GM13976 (cell line): Measurements from ENCODE around the gene TTF1.
A peak's percentile ranks its signal among the peaks of the same experiment; 100 is the strongest.

Source experiments
- DNase-seq: peaks from one replicate; pipeline ENCODE4 v3.0.0; 2012; ENCODE audit warnings: low spot score
- CTCF ChIP-seq: IDR thresholded peaks from 2 replicates; pipeline ENCODE4 v1.5.1; 2012; ENCODE audit warnings: borderline replicate concordance, mild to moderate bottlenecking; ENCODE audit not compliant: insufficient read depth; ENCODE audit errors: extremely low read depth, missing control alignments, control extremely low read depth
- in situ Hi-C: fragments of 300-500 bp; cut with MboI; formaldehyde crosslinking; loops from one replicate; pipeline ENCODE4 v1.12.0; 2022; ENCODE audit warnings: low sequenced_read_pairs, mixed read lengths, inconsistent platforms; ENCODE audit not compliant: unreplicated experiment

TTF1 gene

GRCh38 chr9:132408521-132408920 lies 1.9 kb upstream of the TTF1 start:
- in situ Hi-C loops: no loop called here
- DNase-seq: no peak

GRCh38 chr9:132407196-132407595 lies 556 bp upstream of the TTF1 start:
- TF ChIP-seq CTCF: no peak
- in situ Hi-C loops: no loop called here
- DNase-seq: no peak

More at GRCh38 chr9:132408521-132408920, 1.9 kb upstream of the TTF1 start:
- no peak for TF ChIP-seq CTCF

GRCh38 chr9:132404228-132404881 lies 2.3 kb downstream of the TTF1 start:
- DNase-seq: peak; percentile 71
- TF ChIP-seq CTCF: no peak
- in situ Hi-C loops: no loop called here

- in situ Hi-C loops: no loop called here
- no peak for TF ChIP-seq CTCF
- DNase-seq: no peak
Observed at GRCh38 chr9:132401824-132402223, 4.8 kb downstream of the TTF1 start.

- in situ Hi-C loops: no loop called here
- TF ChIP-seq CTCF: no peak
- DNase-seq: no peak
Observed at GRCh38 chr9:132395560-132395959, 11.1 kb downstream of the TTF1 start.

GRCh38 chr9:132391449-132391848 lies 15.2 kb downstream of the TTF1 start:
- TF ChIP-seq CTCF: no peak
- in situ Hi-C loops: no loop called here
- no peak for DNase-seq

GRCh38 chr9:132390966-132391365 lies 15.7 kb downstream of the TTF1 start:
- DNase-seq: no peak
- TF ChIP-seq CTCF: no peak
- in situ Hi-C loops: no loop called here
